HEK293T (cell line): ENCODE measurements around the gene SLC26A9.
A peak's percentile ranks its signal among the peaks of the same experiment; 100 is the strongest.

Source experiments
- CTCF ChIA-PET: fragments of 350-600 bp; formaldehyde crosslinking; extraction: SDS; loops from one replicate; lab custom pipeline; 2021; ENCODE audit warnings: antibody characterized with exemption, inconsistent platforms; lab: Yijun Ruan, JAX
- POLR2A ChIA-PET: fragments of 350-600 bp; formaldehyde crosslinking; extraction: SDS; loops from one replicate; lab custom pipeline; 2020; ENCODE audit warnings: antibody characterized with exemption, inconsistent platforms; lab: Yijun Ruan, JAX
- DNase-seq: peaks from one replicate; pipeline ENCODE4 v3.0.0; 2012; ENCODE audit warnings: mixed read lengths; ENCODE audit errors: extremely low spot score
- ARNT ChIP-seq: fragments of 450-650 bp; IDR thresholded peaks from 2 replicates; pipeline ENCODE4 v1.6.1; 2017; ENCODE audit warnings: mild to moderate bottlenecking
- BHLHE40 ChIP-seq: fragments of 450-650 bp; IDR thresholded peaks from 2 replicates; pipeline ENCODE4 v1.6.1; 2016; ENCODE audit warnings: mild to moderate bottlenecking, moderate library complexity, borderline replicate concordance
- CTBP1 ChIP-seq: fragments of 450-650 bp; IDR thresholded peaks from 2 replicates; pipeline ENCODE4 v1.6.1; 2016; ENCODE audit warnings: borderline replicate concordance
- ELF4 ChIP-seq: fragments of 450-650 bp; IDR thresholded peaks from 2 replicates; pipeline ENCODE4 v1.6.1; 2017; ENCODE audit warnings: antibody characterized with exemption
- FOXA1 ChIP-seq: fragments of 450-650 bp; IDR thresholded peaks from 2 replicates; pipeline ENCODE4 v1.6.1; 2016; ENCODE audit warnings: mild to moderate bottlenecking
- FOXK2 ChIP-seq: fragments of 450-650 bp; IDR thresholded peaks from 2 replicates; pipeline ENCODE4 v1.6.1; 2016; ENCODE audit warnings: mild to moderate bottlenecking
- FOXM1 ChIP-seq: fragments of 450-650 bp; IDR thresholded peaks from 2 replicates; pipeline ENCODE4 v1.6.1; 2017; ENCODE audit warnings: mild to moderate bottlenecking, borderline replicate concordance
- HDGF ChIP-seq: fragments of 450-650 bp; IDR thresholded peaks from 2 replicates; pipeline ENCODE4 v1.6.1; 2017; ENCODE audit warnings: antibody characterized with exemption, borderline replicate concordance
- L3MBTL2 ChIP-seq: fragments of 450-650 bp; conservative IDR thresholded peaks from 2 replicates; pipeline ENCODE4 v1.6.1; 2016; ENCODE audit warnings: mild to moderate bottlenecking
- LEF1 ChIP-seq: fragments of 450-650 bp; IDR thresholded peaks from 2 replicates; pipeline ENCODE4 v1.6.1; 2017; ENCODE audit warnings: mild to moderate bottlenecking, borderline replicate concordance
- NFRKB ChIP-seq: fragments of 450-650 bp; IDR thresholded peaks from 2 replicates; pipeline ENCODE4 v1.6.1; 2016; ENCODE audit warnings: mild to moderate bottlenecking, moderate library complexity
- PKNOX1 ChIP-seq: fragments of 450-650 bp; IDR thresholded peaks from 2 replicates; pipeline ENCODE4 v1.6.1; 2016
- SP1 ChIP-seq: fragments of 450-650 bp; IDR thresholded peaks from 2 replicates; pipeline ENCODE4 v1.6.1; 2017
- SUZ12 ChIP-seq: fragments of 450-650 bp; IDR thresholded peaks from 2 replicates; pipeline ENCODE4 v1.6.1; 2016; ENCODE audit warnings: mild to moderate bottlenecking
- TARDBP ChIP-seq: fragments of 450-650 bp; IDR thresholded peaks from 2 replicates; pipeline ENCODE4 v1.6.1; 2016
- ZNF384 ChIP-seq: fragments of 450-650 bp; IDR thresholded peaks from 2 replicates; pipeline ENCODE4 v1.6.1; 2016

The SLC26A9 gene

DNA sequence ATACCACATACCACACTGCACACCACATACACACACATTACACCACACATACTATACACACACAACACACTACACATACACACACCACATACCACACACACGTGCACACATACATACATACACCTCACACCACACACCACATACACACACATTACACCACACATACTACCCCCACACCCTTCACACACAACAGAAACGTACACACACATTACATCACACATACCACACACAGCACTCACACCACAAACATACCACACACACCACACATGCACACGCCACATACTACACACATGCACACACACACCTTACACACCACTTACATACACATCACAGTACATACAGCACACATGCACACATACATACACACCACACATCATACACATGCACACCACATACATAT is 31.5 kb upstream of the SLC26A9 start:
- TF ChIP-seq ZNF384 (no peak), ELF4 (no peak), L3MBTL2 (no peak), FOXA1 (no peak), SP1 (no peak), HDGF (no peak), ARNT (no peak), PKNOX1 (no peak)
- ChIA-PET CTCF (no interaction called here), POLR2A (no interaction called here)
- no peak for DNase-seq

GRCh38 chr1:205973377-205974232 is 30.3 kb upstream of the SLC26A9 start:
- ChIA-PET CTCF (no interaction called here), POLR2A (no interaction called here)
- no peak for TF ChIP-seq HDGF
- no peak for TF ChIP-seq FOXK2
- peak; percentile 68; the same call in 1 of the 2 replicates for TF ChIP-seq TARDBP

GRCh38 chr1:205972491-205973168 is 29.4 kb upstream of the SLC26A9 start:
- POLR2A ChIA-PET = no interaction called here
- CTCF ChIA-PET = no interaction called here
- TF ChIP-seq PKNOX1 (no peak), FOXA1 (no peak), LEF1 (no peak), L3MBTL2 (no peak)
- no peak for DNase-seq

More at GRCh38 chr1:205973377-205974232, 30.3 kb upstream of the SLC26A9 start:
- DNase-seq = no peak

GRCh38 chr1:205972081-205972480 is 28.8 kb upstream of the SLC26A9 start:
- CTCF ChIA-PET = no interaction called here
- TF ChIP-seq BHLHE40 = no peak
- TF ChIP-seq CTBP1 = no peak
- TF ChIP-seq FOXM1 = no peak
- no peak for TF ChIP-seq L3MBTL2
- no peak for TF ChIP-seq LEF1
- TF ChIP-seq SUZ12 = no peak
- TF ChIP-seq ARNT = no peak
- TF ChIP-seq ELF4 = no peak
- no peak for TF ChIP-seq HDGF
- no peak for TF ChIP-seq FOXA1
- no peak for TF ChIP-seq SP1
- TF ChIP-seq ZNF384 = no peak
- no peak for TF ChIP-seq TARDBP
- TF ChIP-seq NFRKB = no peak
- TF ChIP-seq FOXK2 = no peak
- no peak for TF ChIP-seq PKNOX1
- POLR2A ChIA-PET = no interaction called here
- no peak for DNase-seq

- no peak for TF ChIP-seq ZNF384
- no peak for TF ChIP-seq CTBP1
- no peak for TF ChIP-seq SP1
- no peak for TF ChIP-seq TARDBP
- TF ChIP-seq SUZ12 = no peak
- no peak for TF ChIP-seq NFRKB
- no peak for TF ChIP-seq LEF1
- no peak for TF ChIP-seq L3MBTL2
- POLR2A ChIA-PET = no interaction called here
- CTCF ChIA-PET = no interaction called here
- no peak for DNase-seq
Measured at GRCh38 chr1:205971082-205971481, 27.8 kb upstream of the SLC26A9 start.

DNA sequence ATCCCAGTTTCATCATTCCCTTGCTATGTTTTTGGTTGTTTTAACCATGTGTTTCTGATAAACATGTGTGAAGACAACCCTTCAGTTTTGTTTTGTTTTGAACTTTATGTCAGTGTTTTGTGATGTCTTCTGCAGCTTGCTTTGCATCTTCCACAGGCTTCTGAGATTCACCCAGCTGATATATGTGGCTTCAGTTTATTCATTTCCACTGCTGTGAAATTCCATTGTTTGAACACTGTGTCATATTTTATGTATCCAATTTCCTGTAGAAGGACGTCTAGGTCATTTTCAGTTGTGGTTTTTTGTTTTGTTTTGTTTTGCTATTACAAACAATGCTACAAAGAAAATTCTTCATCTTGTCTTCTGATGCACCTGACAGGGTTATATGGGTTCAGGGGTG is 27.2 kb upstream of the SLC26A9 start:
- DNase-seq = no peak
- TF ChIP-seq PKNOX1 = no peak
- no peak for TF ChIP-seq SP1
- no peak for TF ChIP-seq FOXK2
- TF ChIP-seq LEF1 = no peak
- no peak for TF ChIP-seq ELF4
- TF ChIP-seq FOXM1 = no peak
- TF ChIP-seq TARDBP = no peak
- no peak for TF ChIP-seq HDGF
- no peak for TF ChIP-seq NFRKB
- TF ChIP-seq CTBP1 = no peak
- no peak for TF ChIP-seq L3MBTL2
- CTCF ChIA-PET = interaction anchor here (0.7 kb wide), 1 partner anchor 14 kb away, joined by 3 read pairs; no protein-coding TSS in a partner anchor
- POLR2A ChIA-PET = no interaction called here
